Measurements from ENCODE around the gene BATF2. TPM values are rescaled to one million over a fixed set of nuclear protein-coding genes. Genes with fewer than 3 reads are reported as not detected.

The BATF2 gene
- total RNA-seq, 4 donors from 2014 or later = 0.63 to 9.6 (median 1.5) TPM

- Histone ChIP-seq H3K36me3 (no peaks in the 10 kb centered on the region), H3K27me3 (peaks cover 0 to 19% of the 10 kb centered on the region in 2 donors), H3K4me3 (no peak overlapping the region), H3K27ac (no peak overlapping the region), H3K4me1 (peaks cover 0 to 8% (median 0%) of the 10 kb centered on the region in 4 donors), H3K9me3 (no peaks in the 10 kb centered on the region)
- 83 to 100% methylated on average over 1 to 2 of the region's 2 CpGs for WGBS, 2 donors
- no peak for DNase-seq (ENCODE audit: low spot score in 2 of 2)
- TF ChIP-seq EP300 (IDR thresholded peaks at IDR 0.05) = no peak
- TF ChIP-seq POLR2A (IDR thresholded peaks at IDR 0.05) = no peak
- no peak for TF ChIP-seq CTCF (IDR thresholded peaks at IDR 0.05)
Measured at GRCh38 chr11:64976651-64977050, 20.1 kb downstream of the BATF2 start.

GRCh38 chr11:64974124-64974523 lies 22.6 kb downstream of the BATF2 start:
- WGBS, 2 donors = 78 to 80% methylated on average over 5 of the region's 5 CpGs
- DNase-seq (ENCODE audit: low spot score in 2 of 2) = no peak
- Histone ChIP-seq H3K36me3 (no peaks in the 10 kb centered on the region), H3K27me3 (peaks cover 0 to 23% of the 10 kb centered on the region in 2 donors), H3K4me3 (no peak overlapping the region), H3K27ac (no peak overlapping the region), H3K9me3 (no peaks in the 10 kb centered on the region), H3K4me1 (peaks cover 0 to 11% (median 0%) of the 10 kb centered on the region in 4 donors)
- TF ChIP-seq EP300 (IDR thresholded peaks at IDR 0.05) (no peak), POLR2A (IDR thresholded peaks at IDR 0.05) (no peak), CTCF (IDR thresholded peaks at IDR 0.05) (no peak)

GRCh38 chr11:64971421-64972233 lies 25.1 kb downstream of the BATF2 start, which contains the start of gene MAJIN:
TSS of gene MAJIN (minus strand) at chr11:64972108. CDS start at chr11:64959405, 12,703 bp downstream.
- Histone ChIP-seq H3K4me3 (peak within 1 kb of the TSS; percentile 0 to 30 (median 15)), H3K4me1 (peaks cover 0 to 11% (median 0%) of the 10 kb centered on the region in 4 donors), H3K9me3 (no peaks in the 10 kb centered on the region), H3K27me3 (peaks cover 0 to 23% of the 10 kb centered on the region in 2 donors), H3K36me3 (no peaks in the 10 kb centered on the region), H3K27ac (peak within 1 kb of the TSS in 1 of 4 donors; percentile 25)
- 20 to 36% methylated on average over 37 to 57 of the region's 69 CpGs for WGBS, 2 donors
- DNase-seq (ENCODE audit: low spot score in 2 of 2) = peak in 1 of 2 donors; percentile 55
- no peak for TF ChIP-seq CTCF (IDR thresholded peaks at IDR 0.05)
- peak in 1 of 2 donors; percentile 29 for TF ChIP-seq EP300 (IDR thresholded peaks at IDR 0.05)

- Histone ChIP-seq H3K27ac (no peak overlapping the region), H3K36me3 (no peaks in the 10 kb centered on the region), H3K4me1 (peaks cover 0 to 11% (median 0%) of the 10 kb centered on the region in 4 donors), H3K4me3 (no peak overlapping the region), H3K9me3 (no peaks in the 10 kb centered on the region), H3K27me3 (peaks cover 0 to 23% of the 10 kb centered on the region in 2 donors)
- DNase-seq (ENCODE audit: low spot score in 2 of 2) = no peak
- 88 to 93% methylated on average over 8 of the region's 8 CpGs for WGBS, 2 donors
- TF ChIP-seq EP300 (IDR thresholded peaks at IDR 0.05) = no peak
- no peak for TF ChIP-seq CTCF (IDR thresholded peaks at IDR 0.05)
- no peak for TF ChIP-seq POLR2A (IDR thresholded peaks at IDR 0.05)
Measured at GRCh38 chr11:64970731-64971151, 26.0 kb downstream of the BATF2 start.

GRCh38 chr11:64969209-64969608 lies 27.6 kb downstream of the BATF2 start:
- 45 to 48% methylated on average over 5 of the region's 5 CpGs for WGBS, 2 donors
- H3K27ac ChIP-seq = no peak overlapping the region
- DNase-seq (ENCODE audit: low spot score in 2 of 2) = no peak
- TF ChIP-seq EP300 (IDR thresholded peaks at IDR 0.05) = no peak
- no peak for TF ChIP-seq CTCF (IDR thresholded peaks at IDR 0.05)
- TF ChIP-seq POLR2A (IDR thresholded peaks at IDR 0.05) = no peak
- H3K36me3 ChIP-seq = no peaks in the 10 kb centered on the region
- H3K4me3 ChIP-seq = no peak overlapping the region
- H3K4me1 ChIP-seq = peaks cover 0 to 11% (median 0%) of the 10 kb centered on the region in 4 donors
- H3K9me3 ChIP-seq = no peaks in the 10 kb centered on the region
- H3K27me3 ChIP-seq = peaks cover 0 to 23% of the 10 kb centered on the region in 2 donors

Measured in tibial nerve (tissue), 4 donors.